Measurements from ENCODE around the gene EXOC3L1. TPM values are rescaled to one million over a fixed set of nuclear protein-coding genes. Genes with fewer than 3 reads are reported as not detected.

EXOC3L1 gene
- total RNA-seq, 1 donor from 2014 or later = 0.45 TPM

- Histone ChIP-seq H3K4me2 (ENCODE audit: low read length) (no peak overlapping the region), H3K4me3 (ENCODE audit: insufficient read depth, low read depth, low read length) (no peak overlapping the region), H3K27me3 (ENCODE audit: insufficient read depth, low read length) (peaks cover 41% of the 10 kb centered on the region), H2AFZ (ENCODE audit: low read depth, low read length) (no peak overlapping the region), H3K79me2 (ENCODE audit: insufficient read depth, low read length) (no peaks in the 10 kb centered on the region), H3K27ac (ENCODE audit: low read depth, low read length) (no peak overlapping the region), H4K20me1 (ENCODE audit: insufficient read depth, low read length) (peaks cover 11% of the 10 kb centered on the region), H3K9ac (ENCODE audit: low read length) (no peak overlapping the region), H3K9me3 (ENCODE audit: insufficient read depth, low read depth, low read length) (no peaks in the 10 kb centered on the region), H3K36me3 (ENCODE audit: insufficient read depth, low read length) (no peaks in the 10 kb centered on the region), H3K4me1 (ENCODE audit: insufficient read depth, low read length) (peaks cover 23% of the 10 kb centered on the region)
- FAIRE-seq (no peak), DNase-seq (ENCODE audit: low read depth) (no peak)
- TF ChIP-seq CTCF (IDR thresholded peaks at IDR 0.05; ENCODE audit: insufficient read depth, low read depth, low read length) (no peak), EZH2 (IDR thresholded peaks at IDR 0.05; ENCODE audit: insufficient read depth, low read length) (no peak)
- Mint-ChIP-seq H3K4me1 (ENCODE audit: low read depth, unreplicated experiment) (peaks cover 23% of the 10 kb centered on the region), H3K36me3 (ENCODE audit: low read depth, unreplicated experiment) (peaks cover 7% of the 10 kb centered on the region), H3K27ac (ENCODE audit: unreplicated experiment) (no peak overlapping the region), H3K4me3 (ENCODE audit: unreplicated experiment) (peak overlapping the region; percentile 45), H3K27me3 (ENCODE audit: low read depth, unreplicated experiment) (peaks cover 48% of the 10 kb centered on the region), H3K9me3 (ENCODE audit: unreplicated experiment) (no peaks in the 10 kb centered on the region)
These were observed 20.9 kb downstream of the EXOC3L1 start for GRCh38 chr16:67169011-67169451.

- Histone ChIP-seq H3K4me3 (ENCODE audit: insufficient read depth, low read depth, low read length) (no peak overlapping the region), H2AFZ (ENCODE audit: low read depth, low read length) (no peak overlapping the region), H3K27ac (ENCODE audit: low read depth, low read length) (no peak overlapping the region), H3K4me1 (ENCODE audit: insufficient read depth, low read length) (peaks cover 31% of the 10 kb centered on the region), H3K9me3 (ENCODE audit: insufficient read depth, low read depth, low read length) (no peaks in the 10 kb centered on the region), H4K20me1 (ENCODE audit: insufficient read depth, low read length) (peaks cover 18% of the 10 kb centered on the region), H3K79me2 (ENCODE audit: insufficient read depth, low read length) (no peaks in the 10 kb centered on the region), H3K27me3 (ENCODE audit: insufficient read depth, low read length) (peaks cover 55% of the 10 kb centered on the region), H3K4me2 (ENCODE audit: low read length) (no peak overlapping the region), H3K36me3 (ENCODE audit: insufficient read depth, low read length) (no peaks in the 10 kb centered on the region), H3K9ac (ENCODE audit: low read length) (no peak overlapping the region)
- H3K36me3 Mint-ChIP-seq (ENCODE audit: low read depth, unreplicated experiment) = peaks cover 7% of the 10 kb centered on the region
- no peak for TF ChIP-seq EZH2 (IDR thresholded peaks at IDR 0.05; ENCODE audit: insufficient read depth, low read length)
- no peak for TF ChIP-seq CTCF (IDR thresholded peaks at IDR 0.05; ENCODE audit: insufficient read depth, low read depth, low read length)
- peaks cover 44% of the 10 kb centered on the region for H3K27me3 Mint-ChIP-seq (ENCODE audit: low read depth, unreplicated experiment)
- peaks cover 18% of the 10 kb centered on the region for H3K4me1 Mint-ChIP-seq (ENCODE audit: low read depth, unreplicated experiment)
- DNase-seq (ENCODE audit: low read depth) = no peak
- no peak overlapping the region for H3K27ac Mint-ChIP-seq (ENCODE audit: unreplicated experiment)
- H3K4me3 Mint-ChIP-seq (ENCODE audit: unreplicated experiment) = no peak overlapping the region
- FAIRE-seq = no peak
- H3K9me3 Mint-ChIP-seq (ENCODE audit: unreplicated experiment) = no peaks in the 10 kb centered on the region
These were observed 22.3 kb downstream of the EXOC3L1 start for GRCh38 chr16:67167588-67167987.

- peaks cover 34% of the 10 kb centered on the region for H3K4me1 ChIP-seq (ENCODE audit: insufficient read depth, low read length)
- peaks cover 16% of the 10 kb centered on the region for H3K4me1 Mint-ChIP-seq (ENCODE audit: low read depth, unreplicated experiment)
- H3K4me2 ChIP-seq (ENCODE audit: low read length) = no peak overlapping the region
- no peaks in the 10 kb centered on the region for H3K36me3 ChIP-seq (ENCODE audit: insufficient read depth, low read length)
- H3K79me2 ChIP-seq (ENCODE audit: insufficient read depth, low read length) = no peaks in the 10 kb centered on the region
- no peak overlapping the region for H3K9ac ChIP-seq (ENCODE audit: low read length)
- peaks cover 4% of the 10 kb centered on the region for H3K36me3 Mint-ChIP-seq (ENCODE audit: low read depth, unreplicated experiment)
- H3K9me3 ChIP-seq (ENCODE audit: insufficient read depth, low read depth, low read length) = no peaks in the 10 kb centered on the region
- no peak overlapping the region for H3K4me3 Mint-ChIP-seq (ENCODE audit: unreplicated experiment)
- H3K9me3 Mint-ChIP-seq (ENCODE audit: unreplicated experiment) = peaks cover 5% of the 10 kb centered on the region
- no peak for FAIRE-seq
- peaks cover 63% of the 10 kb centered on the region for H3K27me3 ChIP-seq (ENCODE audit: insufficient read depth, low read length)
- peaks cover 51% of the 10 kb centered on the region for H3K27me3 Mint-ChIP-seq (ENCODE audit: low read depth, unreplicated experiment)
- no peak for DNase-seq (ENCODE audit: low read depth)
- H4K20me1 ChIP-seq (ENCODE audit: insufficient read depth, low read length) = peaks cover 26% of the 10 kb centered on the region
- no peak overlapping the region for H3K27ac Mint-ChIP-seq (ENCODE audit: unreplicated experiment)
- H2AFZ ChIP-seq (ENCODE audit: low read depth, low read length) = no peak overlapping the region
- TF ChIP-seq EZH2 (IDR thresholded peaks at IDR 0.05; ENCODE audit: insufficient read depth, low read length) (peak; percentile 39), CTCF (IDR thresholded peaks at IDR 0.05; ENCODE audit: insufficient read depth, low read depth, low read length) (no peak)
- no peak overlapping the region for H3K27ac ChIP-seq (ENCODE audit: low read depth, low read length)
- no peak overlapping the region for H3K4me3 ChIP-seq (ENCODE audit: insufficient read depth, low read depth, low read length)
These were observed 23.3 kb downstream of the EXOC3L1 start for GRCh38 chr16:67166598-67167168.

Measured in astrocyte (in vitro differentiated cells and primary cell).